ENCODE measurements around the gene GLI3. TPM values are rescaled to one million over a fixed set of nuclear protein-coding genes. Genes with fewer than 3 reads are reported as not detected.

The GLI3 gene
- total RNA-seq, 1 experiment from 2014 or later, result not detected

DNA sequence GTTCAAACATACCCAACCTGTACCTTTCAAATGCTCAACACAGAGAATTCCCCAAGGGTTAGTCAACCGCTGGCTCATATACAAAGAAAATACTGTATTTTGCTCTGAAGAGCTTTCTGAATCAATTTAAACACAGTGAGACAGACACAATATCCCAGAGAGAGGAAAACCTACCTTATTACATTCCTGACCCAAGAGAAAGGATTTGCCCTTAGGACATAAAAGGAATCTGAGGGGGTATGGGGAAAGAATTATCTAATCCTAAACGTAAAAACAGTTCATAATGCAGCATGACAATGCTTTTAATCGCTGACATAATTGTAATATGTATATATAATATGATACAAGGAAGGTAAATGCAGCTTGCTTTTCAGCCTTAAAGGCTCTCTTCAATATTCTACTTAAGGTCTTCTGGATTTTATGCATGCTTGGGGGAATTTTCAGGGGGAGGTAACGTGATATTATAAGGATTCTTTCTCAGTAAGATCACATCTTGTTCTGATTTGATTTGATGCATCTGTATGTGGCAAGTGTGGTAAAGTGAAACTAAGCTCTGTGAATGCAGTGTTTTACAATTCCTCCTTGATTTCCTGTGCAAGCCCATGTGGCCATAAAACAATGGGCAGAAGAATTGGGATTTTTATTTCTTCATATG, 240.5 kb downstream of the GLI3 start:
- no peak for TF ChIP-seq CTCF (conservative IDR thresholded peaks at IDR 0.05)
- TF ChIP-seq EZH2 (IDR thresholded peaks at IDR 0.05; ENCODE audit: low read depth), result no peak
- Histone ChIP-seq H3K9me3 (ENCODE audit: insufficient read depth, low read depth) (no peaks in the 10 kb centered on the region; the same call in 1 of the 2 replicates), H3K27me3 (ENCODE audit: insufficient read depth, low read depth) (peaks cover 46% of the 10 kb centered on the region), H3F3A (ENCODE audit: insufficient read depth, low read depth) (no peaks in the 10 kb centered on the region), H3K4me1 (replicated peaks; ENCODE audit: insufficient read depth) (no peaks in the 10 kb centered on the region), H3K4me3 (no peak overlapping the region), H3K27ac (no peak overlapping the region), H3K9me2 (ENCODE audit: insufficient read depth) (no peaks in the 10 kb centered on the region), H3K36me3 (ENCODE audit: low read depth) (no peaks in the 10 kb centered on the region), H3K4me2 (peak overlapping the region; percentile 19; the same call in 1 of the 2 replicates), H2AFZ (no peak overlapping the region), H4K20me1 (ENCODE audit: insufficient read depth) (no peaks in the 10 kb centered on the region), H3K79me2 (ENCODE audit: low read depth) (no peaks in the 10 kb centered on the region)
- CTCF ChIA-PET, result no interaction called here
- POLR2A ChIA-PET (ENCODE audit: unreplicated experiment), result no interaction called here
- BruUV-seq (replicated peaks), result no TSS peak
- DNase-seq, result no peak
- intact Hi-C loops (cut with micrococcal nuclease; ENCODE audit: unreplicated experiment), result no loop called here

GRCh38 chr7:41995632-41996271, 241.3 kb downstream of the GLI3 start:
- Histone ChIP-seq H3K4me2 (no peak overlapping the region), H3K27me3 (ENCODE audit: insufficient read depth, low read depth) (peaks cover 54% of the 10 kb centered on the region)

DNA sequence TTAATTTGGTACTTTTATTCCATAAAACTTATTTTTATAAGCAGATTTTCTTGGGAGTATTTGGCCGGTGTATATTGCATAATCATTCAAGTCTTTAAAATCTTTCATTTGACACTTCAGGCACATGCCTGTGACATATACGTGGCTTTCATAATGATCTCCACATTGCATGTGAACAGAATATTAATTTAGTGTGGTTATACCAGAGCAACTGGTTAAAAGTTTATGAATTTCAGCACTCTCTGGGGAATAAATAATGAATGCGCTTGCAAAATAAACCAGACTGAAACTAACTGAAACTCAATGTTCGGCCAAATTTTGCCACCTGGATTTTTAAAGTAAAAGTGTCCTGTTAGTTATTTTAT, 242.3 kb downstream of the GLI3 start:
- H3K4me3 ChIP-seq, result no peak overlapping the region
- no peaks in the 10 kb centered on the region for H4K20me1 ChIP-seq (ENCODE audit: insufficient read depth)
- no peaks in the 10 kb centered on the region for H3K36me3 ChIP-seq (ENCODE audit: low read depth)
- H3F3A ChIP-seq (ENCODE audit: insufficient read depth, low read depth), result no peaks in the 10 kb centered on the region
- H3K79me2 ChIP-seq (ENCODE audit: low read depth), result no peaks in the 10 kb centered on the region
- no peak overlapping the region for H3K4me2 ChIP-seq
- intact Hi-C loops (cut with micrococcal nuclease; ENCODE audit: unreplicated experiment), result no loop called here
- no peaks in the 10 kb centered on the region for H3K4me1 ChIP-seq (replicated peaks; ENCODE audit: insufficient read depth)
- H2AFZ ChIP-seq, result no peak overlapping the region
- no peaks in the 10 kb centered on the region; the same call in 1 of the 2 replicates for H3K9me3 ChIP-seq (ENCODE audit: insufficient read depth, low read depth)
- CTCF ChIA-PET, result no interaction called here
- H3K9me2 ChIP-seq (ENCODE audit: insufficient read depth), result no peaks in the 10 kb centered on the region
- no peak for DNase-seq
- no peak overlapping the region for H3K27ac ChIP-seq
- TF ChIP-seq CTCF (conservative IDR thresholded peaks at IDR 0.05) (no peak), EZH2 (IDR thresholded peaks at IDR 0.05; ENCODE audit: low read depth) (no peak)
- H3K27me3 ChIP-seq (ENCODE audit: insufficient read depth, low read depth), result peaks cover 57% of the 10 kb centered on the region
- POLR2A ChIA-PET (ENCODE audit: unreplicated experiment), result no interaction called here
- BruUV-seq (replicated peaks), result no TSS peak

More at GRCh38 chr7:41995632-41996271, 241.3 kb downstream of the GLI3 start:
- Histone ChIP-seq H3K4me1 (replicated peaks; ENCODE audit: insufficient read depth) (no peaks in the 10 kb centered on the region), H4K20me1 (ENCODE audit: insufficient read depth) (no peaks in the 10 kb centered on the region), H3K4me3 (no peak overlapping the region), H3F3A (ENCODE audit: insufficient read depth, low read depth) (no peaks in the 10 kb centered on the region), H2AFZ (no peak overlapping the region), H3K9me2 (ENCODE audit: insufficient read depth) (no peaks in the 10 kb centered on the region), H3K9me3 (ENCODE audit: insufficient read depth, low read depth) (no peaks in the 10 kb centered on the region; the same call in 1 of the 2 replicates), H3K79me2 (ENCODE audit: low read depth) (no peaks in the 10 kb centered on the region), H3K27ac (no peak overlapping the region), H3K36me3 (ENCODE audit: low read depth) (no peaks in the 10 kb centered on the region)
- no peak for TF ChIP-seq CTCF (conservative IDR thresholded peaks at IDR 0.05)
- no peak for TF ChIP-seq EZH2 (IDR thresholded peaks at IDR 0.05; ENCODE audit: low read depth)
- ChIA-PET CTCF (no interaction called here), POLR2A (ENCODE audit: unreplicated experiment) (no interaction called here)
- DNase-seq, result no peak
- intact Hi-C loops (cut with micrococcal nuclease; ENCODE audit: unreplicated experiment), result no loop called here
- BruUV-seq (replicated peaks), result no TSS peak
